Gastrocnemius medialis (tissue), 4 donors: Measurements from ENCODE around the gene AKR1C8.

Experiments used
- CTCF ChIP-seq, 5 experiments: fragments of 450-650 bp in 3 of 5; fragments of 200-600 bp in 2 of 5; sonication (generic) in 2 of 5; IDR thresholded peaks in 4 of 5; conservative IDR thresholded peaks in 1 of 5; 1 replicate in 4 of 5; 2 replicates in 1 of 5; pipeline ENCODE4 v1.5.1; 2016 to 2019; ENCODE audit warnings: antibody characterized with exemption in 5 of 5, mild to moderate bottlenecking in 3 of 5, moderate library complexity in 3 of 5
- POLR2A ChIP-seq, 2 donors: fragments of 450-650 bp; IDR thresholded peaks; one replicate each; pipeline ENCODE4 v1.6.1; 2017; ENCODE audit warnings: antibody characterized with exemption in 2 of 2, mild to moderate bottlenecking in 2 of 2, moderate library complexity in 2 of 2

GRCh38 chr10:5187867-5188266 is 2.9 kb upstream of the AKR1C8 start:
- no peak for TF ChIP-seq CTCF (IDR thresholded peaks at IDR 0.05 in 4 of 5, conservative IDR thresholded peaks at IDR 0.05 in 1 of 5)
- no peak for TF ChIP-seq POLR2A (IDR thresholded peaks at IDR 0.05)
